A549 (cell line): ENCODE measurements around the gene CXCL17. TPM values are rescaled to one million over a fixed set of nuclear protein-coding genes. Genes with fewer than 3 reads are reported as not detected.

Source experiments
- polyA plus RNA-seq, 4 experiments: library from polyadenylated mRNA; depleted of rRNA in 3 of 4; stranded (reverse); fragments of >200 nt; fragmentation: RNase III in 1 of 4; extraction: RNeasy Plus Mini Kit Qiagen cat#74134 plus additional on column Dnase treatment in 1 of 4; gene quantifications; 2 replicates in 3 of 4; 3 replicates in 1 of 4; pipeline ENCODE4 v1.2.3, GENCODE V29; 2011 to 2017
- small RNA-seq, 6 experiments: library from RNA; depleted of rRNA; stranded (forward); fragments of <200 nt; gene quantifications; one replicate each; pipeline ENCODE3, GENCODE V24; 2012

CXCL17 gene
- polyA plus RNA-seq, 2 of the 4 experiments (the other 2 are of a cell fraction): 0.14 TPM; not detected in 1

Small RNA genes within 50 kb of the gene (small RNA-seq; reads per million reads assigned to genes)
- gene RNU4-60P: 0 reads per million in 6 experiments

Other genes with a start within 250 kb of the CXCL17 start
- gene DEDD2, start 225.3 kb downstream of the CXCL17 start, polyA plus RNA-seq (2011; rRNA removed): 30.8 and 37.9 TPM in 2 replicates
- gene DEDD2, start 225.3 kb downstream of the CXCL17 start, polyA plus RNA-seq (2017; fragmentation: RNase III; extraction: RNeasy Plus Mini Kit Qiagen cat#74134 plus additional on column Dnase treatment): 39.7 to 54.1 TPM (median 43.2 TPM) in 3 replicates
- gene ZNF526, start 222.6 kb downstream of the CXCL17 start, polyA plus RNA-seq (2011; rRNA removed): 7.1 and 8.7 TPM in 2 replicates
- 12.2 to 12.9 TPM (median 12.6 TPM) in 3 replicates for gene ZNF526, start 222.6 kb downstream of the CXCL17 start, polyA plus RNA-seq (2017; fragmentation: RNase III; extraction: RNeasy Plus Mini Kit Qiagen cat#74134 plus additional on column Dnase treatment)
- gene GSK3A, start 200.3 kb downstream of the CXCL17 start, polyA plus RNA-seq (2011; rRNA removed): 55.2 and 79.7 TPM in 2 replicates
- 81.0 to 85.1 TPM (median 84.0 TPM) in 3 replicates for gene GSK3A, start 200.3 kb downstream of the CXCL17 start, polyA plus RNA-seq (2017; fragmentation: RNase III; extraction: RNeasy Plus Mini Kit Qiagen cat#74134 plus additional on column Dnase treatment)
- gene ERF, start 187.8 kb downstream of the CXCL17 start, polyA plus RNA-seq (2011; rRNA removed): 71.9 and 103 TPM in 2 replicates
- gene ERF, start 187.8 kb downstream of the CXCL17 start, polyA plus RNA-seq (2017; fragmentation: RNase III; extraction: RNeasy Plus Mini Kit Qiagen cat#74134 plus additional on column Dnase treatment): 107 to 123 TPM (median 120 TPM) in 3 replicates
- 7.2 and 7.7 TPM in 2 replicates for gene CIC, start 173.7 kb downstream of the CXCL17 start, polyA plus RNA-seq (2011; rRNA removed)
- 46.8 to 56.4 TPM (median 53.1 TPM) in 3 replicates for gene CIC, start 173.7 kb downstream of the CXCL17 start, polyA plus RNA-seq (2017; fragmentation: RNase III; extraction: RNeasy Plus Mini Kit Qiagen cat#74134 plus additional on column Dnase treatment)
- gene PRR19, start 140.8 kb downstream of the CXCL17 start, polyA plus RNA-seq (2011; rRNA removed): 1.1 and 1.3 TPM in 2 replicates
- 3.4 to 4.5 TPM (median 4.2 TPM) in 3 replicates for gene PRR19, start 140.8 kb downstream of the CXCL17 start, polyA plus RNA-seq (2017; fragmentation: RNase III; extraction: RNeasy Plus Mini Kit Qiagen cat#74134 plus additional on column Dnase treatment)
- 79.7 and 101 TPM in 2 replicates for gene PAFAH1B3, start 140.3 kb downstream of the CXCL17 start, polyA plus RNA-seq (2011; rRNA removed)
- 135 to 151 TPM (median 144 TPM) in 3 replicates for gene PAFAH1B3, start 140.3 kb downstream of the CXCL17 start, polyA plus RNA-seq (2017; fragmentation: RNase III; extraction: RNeasy Plus Mini Kit Qiagen cat#74134 plus additional on column Dnase treatment)
- gene TMEM145, start 129.6 kb downstream of the CXCL17 start, polyA plus RNA-seq (2011; rRNA removed): 0.71 and 1.8 TPM in 2 replicates
- gene TMEM145, start 129.6 kb downstream of the CXCL17 start, polyA plus RNA-seq (2017; fragmentation: RNase III; extraction: RNeasy Plus Mini Kit Qiagen cat#74134 plus additional on column Dnase treatment): 3.6 to 5.1 TPM (median 4.3 TPM) in 3 replicates
- 8.9 and 10.4 TPM in 2 replicates for gene MEGF8, start 117.3 kb downstream of the CXCL17 start, polyA plus RNA-seq (2011; rRNA removed)
- gene MEGF8, start 117.3 kb downstream of the CXCL17 start, polyA plus RNA-seq (2017; fragmentation: RNase III; extraction: RNeasy Plus Mini Kit Qiagen cat#74134 plus additional on column Dnase treatment): 22.4 to 27.2 TPM (median 25.8 TPM) in 3 replicates
- 5.1 and 11.9 TPM in 2 replicates for gene CNFN, start 52.6 kb downstream of the CXCL17 start, polyA plus RNA-seq (2011; rRNA removed)
- 33.2 to 44.6 TPM (median 33.6 TPM) in 3 replicates for gene CNFN, start 52.6 kb downstream of the CXCL17 start, polyA plus RNA-seq (2017; fragmentation: RNase III; extraction: RNeasy Plus Mini Kit Qiagen cat#74134 plus additional on column Dnase treatment)
- gene LIPE, start 15.6 kb downstream of the CXCL17 start, polyA plus RNA-seq (2011; rRNA removed): 1.6 and 2.6 TPM in 2 replicates
- 2.5 to 3.2 TPM (median 2.7 TPM) in 3 replicates for gene LIPE, start 15.6 kb downstream of the CXCL17 start, polyA plus RNA-seq (2017; fragmentation: RNase III; extraction: RNeasy Plus Mini Kit Qiagen cat#74134 plus additional on column Dnase treatment)
- gene CEACAM1, start 85.5 kb upstream of the CXCL17 start, polyA plus RNA-seq (2011; rRNA removed): 8.9 and 10.1 TPM in 2 replicates
- 0.43 to 0.88 TPM (median 0.52 TPM) in 3 replicates for gene CEACAM1, start 85.5 kb upstream of the CXCL17 start, polyA plus RNA-seq (2017; fragmentation: RNase III; extraction: RNeasy Plus Mini Kit Qiagen cat#74134 plus additional on column Dnase treatment)
- not detected in 2 replicates for gene CEACAM8, start 152.0 kb upstream of the CXCL17 start, polyA plus RNA-seq (2011; rRNA removed)
- not detected in 3 replicates for gene CEACAM8, start 152.0 kb upstream of the CXCL17 start, polyA plus RNA-seq (2017; fragmentation: RNase III; extraction: RNeasy Plus Mini Kit Qiagen cat#74134 plus additional on column Dnase treatment)